HTERT RPE-1 (cell line): Measurements from ENCODE around the gene IQSEC3.
"Not testable (repeated sequence)": the region's sequence is repeated elsewhere in the genome, so short reads cannot be mapped to it uniquely, and the experiment has no call there.

ENCODE experiments used
- in situ Hi-C: fragments of 300-500 bp; cut with MboI; formaldehyde crosslinking; loops from 4 replicates; pipeline ENCODE4 v1.14.3; 2020; ENCODE audit warnings: low sequenced_read_pairs

The IQSEC3 gene

GRCh38 chr12:52902-53734 lies 13.4 kb upstream of the IQSEC3 start:
- in situ Hi-C loops: not testable (repeated sequence)

GRCh38 chr12:53735-54730 lies 12.5 kb upstream of the IQSEC3 start:
- in situ Hi-C loops: no loop called here

GRCh38 chr12:54750-55535 lies 11.6 kb upstream of the IQSEC3 start:
- in situ Hi-C loops: no loop called here

- in situ Hi-C loops: no loop called here
Observed at GRCh38 chr12:56683-57346, 9.8 kb upstream of the IQSEC3 start.

GRCh38 chr12:57539-57938 lies 9.0 kb upstream of the IQSEC3 start:
- in situ Hi-C loops: no loop called here

GRCh38 chr12:58832-59231 lies 7.7 kb upstream of the IQSEC3 start:
- in situ Hi-C loops: no loop called here

- in situ Hi-C loops: not testable (repeated sequence)
Observed at GRCh38 chr12:61845-62244, 4.7 kb upstream of the IQSEC3 start.

- in situ Hi-C loops: not testable (repeated sequence)
Observed at GRCh38 chr12:65491-66063, 990 bp upstream of the IQSEC3 start.

GRCh38 chr12:66782-67504 lies 376 bp downstream of the IQSEC3 start:
- in situ Hi-C loops: not testable (repeated sequence)

GRCh38 chr12:69677-70076 lies 3.1 kb downstream of the IQSEC3 start:
- in situ Hi-C loops: not testable (repeated sequence)

GRCh38 chr12:70541-70940 lies 4.0 kb downstream of the IQSEC3 start:
- in situ Hi-C loops: not testable (repeated sequence)

- in situ Hi-C loops: not testable (repeated sequence)
Observed at GRCh38 chr12:72018-72417, 5.5 kb downstream of the IQSEC3 start.

- in situ Hi-C loops: not testable (repeated sequence)
Observed at GRCh38 chr12:74420-75190, 8.0 kb downstream of the IQSEC3 start.

- in situ Hi-C loops: not testable (repeated sequence)
Observed at GRCh38 chr12:75541-75940, 9.0 kb downstream of the IQSEC3 start.

- in situ Hi-C loops: not testable (repeated sequence)
Observed at GRCh38 chr12:76102-76501, 9.5 kb downstream of the IQSEC3 start.

GRCh38 chr12:76551-76950 lies 10.0 kb downstream of the IQSEC3 start:
- in situ Hi-C loops: not testable (repeated sequence)

GRCh38 chr12:77101-77719 lies 10.6 kb downstream of the IQSEC3 start:
- in situ Hi-C loops: not testable (repeated sequence)

GRCh38 chr12:77769-78383 lies 11.3 kb downstream of the IQSEC3 start:
- in situ Hi-C loops: not testable (repeated sequence)
